Astrocyte of the spinal cord (primary cell): ENCODE data around the gene MTMR1.

Source experiments
- DNase-seq: peaks from one replicate; pipeline ENCODE4 v3.0.0; 2011; ENCODE audit warnings: low read depth, low spot score
- H3K4me3 ChIP-seq: 2 replicates; pipeline ENCODE4 v1.5.1; 2011; ENCODE audit warnings: low read depth, mild to moderate bottlenecking, low read length, moderate library complexity
- in situ Hi-C: cut with HindIII; loops from 2 replicates; pipeline ENCODE4 v1.10.0; 2017; ENCODE audit warnings: low sequenced_read_pairs
- TF ChIP-seq, protein P1 (sequence below): IDR thresholded peaks from 2 replicates; pipeline ENCODE4 v1.5.1; 2012; ENCODE audit warnings: low read depth, mild to moderate bottlenecking, low read length, inconsistent platforms

The MTMR1 gene

DNA sequence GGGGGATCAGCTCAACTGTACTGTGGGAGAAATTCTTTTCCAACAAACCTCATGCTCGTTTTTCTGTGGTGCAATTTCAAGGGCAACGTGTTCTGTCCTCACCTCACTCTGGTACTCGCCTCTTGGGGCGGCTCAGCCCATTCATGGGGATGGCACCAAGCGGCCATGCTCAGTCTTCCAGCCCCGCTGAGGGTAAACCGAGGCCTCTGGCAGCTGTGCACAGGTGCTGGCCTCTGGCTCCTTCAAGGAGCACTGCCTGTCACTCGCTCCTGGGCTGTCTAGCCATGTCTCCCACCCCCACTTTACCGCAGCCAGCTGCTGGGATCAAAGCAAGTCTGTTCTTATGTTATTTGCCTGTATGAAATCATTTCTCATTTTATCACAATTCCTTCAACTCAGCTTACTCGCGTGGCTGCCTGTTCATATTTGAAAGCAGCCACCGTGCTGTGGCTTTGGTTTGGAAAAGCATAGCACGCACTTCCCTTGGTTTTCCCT lies 70.2 kb downstream of the MTMR1 start:
- in situ Hi-C loops: loop anchor here (25.0 kb wide), 1 partner anchor 324 kb away; no protein-coding TSS in a partner anchor
- no peak for DNase-seq
- TF ChIP-seq, protein P1, sequence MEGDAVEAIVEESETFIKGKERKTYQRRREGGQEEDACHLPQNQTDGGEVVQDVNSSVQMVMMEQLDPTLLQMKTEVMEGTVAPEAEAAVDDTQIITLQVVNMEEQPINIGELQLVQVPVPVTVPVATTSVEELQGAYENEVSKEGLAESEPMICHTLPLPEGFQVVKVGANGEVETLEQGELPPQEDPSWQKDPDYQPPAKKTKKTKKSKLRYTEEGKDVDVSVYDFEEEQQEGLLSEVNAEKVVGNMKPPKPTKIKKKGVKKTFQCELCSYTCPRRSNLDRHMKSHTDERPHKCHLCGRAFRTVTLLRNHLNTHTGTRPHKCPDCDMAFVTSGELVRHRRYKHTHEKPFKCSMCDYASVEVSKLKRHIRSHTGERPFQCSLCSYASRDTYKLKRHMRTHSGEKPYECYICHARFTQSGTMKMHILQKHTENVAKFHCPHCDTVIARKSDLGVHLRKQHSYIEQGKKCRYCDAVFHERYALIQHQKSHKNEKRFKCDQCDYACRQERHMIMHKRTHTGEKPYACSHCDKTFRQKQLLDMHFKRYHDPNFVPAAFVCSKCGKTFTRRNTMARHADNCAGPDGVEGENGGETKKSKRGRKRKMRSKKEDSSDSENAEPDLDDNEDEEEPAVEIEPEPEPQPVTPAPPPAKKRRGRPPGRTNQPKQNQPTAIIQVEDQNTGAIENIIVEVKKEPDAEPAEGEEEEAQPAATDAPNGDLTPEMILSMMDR: no peak
- no peak overlapping the region for H3K4me3 ChIP-seq

DNA sequence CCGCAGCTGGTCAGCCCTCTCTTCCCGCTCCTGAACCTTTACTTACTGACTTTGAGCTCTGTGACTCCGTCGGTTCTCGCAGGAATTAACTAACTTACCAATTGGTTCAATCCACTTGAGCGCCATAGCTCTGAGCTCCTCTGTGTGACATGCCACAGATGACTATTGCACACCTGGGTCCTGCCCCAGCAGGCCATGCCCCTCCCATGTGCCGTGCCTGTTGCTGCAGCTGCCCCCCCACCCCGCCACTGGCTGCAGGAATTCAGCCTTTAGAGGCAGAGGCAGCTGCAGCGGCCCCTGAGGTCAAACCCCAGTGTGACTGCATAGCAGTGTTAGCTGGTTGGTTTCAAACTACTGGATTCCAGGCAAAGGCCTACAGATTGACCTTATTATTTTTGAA lies 70.6 kb downstream of the MTMR1 start:
- no peak for DNase-seq
- TF ChIP-seq, protein P1: no peak
- no peak overlapping the region for H3K4me3 ChIP-seq
- in situ Hi-C loops: loop anchor here (25.0 kb wide), 1 partner anchor 323 kb away; no protein-coding TSS in a partner anchor

DNA sequence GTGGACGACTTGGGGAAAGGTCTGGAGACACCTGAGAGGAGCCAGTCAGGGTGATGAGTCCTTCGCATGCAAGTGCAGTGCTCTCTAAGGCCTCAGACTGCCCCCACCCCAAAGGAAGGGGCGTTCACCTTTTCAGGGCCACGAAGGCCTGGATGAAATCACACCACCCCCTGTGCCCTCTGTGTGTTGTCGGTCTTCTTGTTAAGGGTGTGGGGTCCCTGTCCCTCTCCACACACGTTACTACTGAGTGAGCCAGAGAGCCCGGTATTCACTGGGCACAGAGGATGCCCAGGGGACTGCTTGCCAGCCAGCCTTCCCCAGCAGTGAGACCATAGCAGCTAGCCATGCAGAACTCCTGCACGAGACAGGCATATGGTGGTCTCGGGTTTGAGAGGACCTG lies 72.0 kb downstream of the MTMR1 start:
- H3K4me3 ChIP-seq: no peak overlapping the region
- in situ Hi-C loops: loop anchor here (25.0 kb wide), 1 partner anchor 322 kb away; no protein-coding TSS in a partner anchor
- TF ChIP-seq, protein P1: no peak
- DNase-seq: no peak

DNA sequence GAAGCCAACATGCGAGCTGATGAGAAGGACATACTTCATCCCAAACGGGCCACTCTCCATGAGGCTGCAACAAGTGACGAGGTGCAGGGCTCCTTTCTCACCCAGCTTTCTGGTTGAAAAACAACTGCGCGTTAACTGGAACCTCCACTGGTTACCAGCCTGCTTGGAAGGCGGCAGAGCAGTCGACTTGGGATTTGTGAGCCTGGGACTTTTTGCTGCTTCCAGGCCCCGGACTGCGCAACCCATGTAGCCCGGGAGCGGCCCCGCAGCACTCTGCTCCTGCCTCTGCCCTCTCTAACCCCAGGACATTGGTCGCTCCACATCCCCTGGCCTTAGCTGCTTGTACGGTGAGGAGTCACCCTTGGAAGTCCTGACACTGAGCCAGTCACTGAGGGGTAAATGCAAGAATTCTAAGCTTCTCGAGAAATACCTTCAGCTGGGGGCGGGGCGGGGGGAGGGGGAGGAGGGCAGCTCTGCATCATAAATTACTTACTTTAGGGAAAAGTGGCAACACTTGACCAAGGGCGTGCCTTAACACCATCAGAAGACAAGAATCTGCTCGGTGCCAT lies 72.7 kb downstream of the MTMR1 start:
- in situ Hi-C loops: loop anchor here (25.0 kb wide), 1 partner anchor 321 kb away; no protein-coding TSS in a partner anchor
- TF ChIP-seq, protein P1: no peak
- no peak overlapping the region for H3K4me3 ChIP-seq
- no peak for DNase-seq

DNA sequence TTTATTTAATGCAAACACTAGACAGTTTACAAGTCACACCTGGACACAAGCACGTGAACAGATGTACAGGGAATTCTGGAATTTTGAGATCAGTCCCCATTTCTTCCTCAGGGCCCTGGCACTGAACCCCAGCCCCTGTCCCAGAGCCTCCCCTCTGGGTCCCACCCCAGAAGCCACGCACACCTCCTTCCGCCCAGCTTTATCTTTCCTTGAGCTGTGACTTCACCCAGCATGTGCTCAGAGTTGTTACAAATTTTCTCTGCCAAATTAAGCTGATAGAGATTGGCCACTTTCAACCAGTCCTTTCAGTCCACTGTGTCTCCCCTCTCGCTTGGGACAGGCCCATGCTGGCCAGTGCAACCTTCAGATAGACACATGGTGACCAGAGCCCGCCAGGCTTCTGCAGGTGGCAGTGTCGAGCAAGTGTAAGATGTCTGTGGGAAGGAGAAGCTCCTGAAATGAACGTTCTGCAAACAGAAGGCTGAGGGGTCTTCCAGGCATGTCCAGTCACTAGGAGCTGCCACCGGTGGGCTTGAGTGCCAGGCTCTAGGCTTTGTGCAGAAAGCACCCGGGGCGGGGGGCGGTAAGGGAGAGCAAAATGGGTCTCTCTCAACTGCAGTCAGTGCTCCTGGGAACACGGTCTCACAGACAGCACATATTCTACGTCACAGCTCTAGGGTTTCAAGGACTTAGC lies 73.3 kb downstream of the MTMR1 start:
- in situ Hi-C loops: loop anchor here (25.0 kb wide), 1 partner anchor 321 kb away; no protein-coding TSS in a partner anchor
- no peak for DNase-seq
- TF ChIP-seq, protein P1: peak; percentile 15
- H3K4me3 ChIP-seq: no peak overlapping the region

DNA sequence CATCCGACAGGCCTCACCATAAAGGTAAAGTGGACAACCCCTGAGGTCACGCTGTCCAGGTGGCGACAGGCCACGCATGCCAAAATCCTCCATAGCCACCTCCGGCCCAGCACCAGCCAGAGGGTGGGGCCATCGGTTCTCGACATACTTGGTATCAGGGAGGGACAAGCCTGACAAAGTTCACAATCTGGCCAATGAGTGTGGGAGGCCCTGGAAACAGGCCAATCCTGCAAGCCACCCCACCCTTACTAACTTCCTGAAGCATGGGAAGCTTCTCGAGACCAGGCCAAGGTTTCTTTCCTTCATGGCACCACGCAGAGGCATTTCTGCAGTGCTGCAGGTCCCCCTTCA lies 73.8 kb downstream of the MTMR1 start:
- TF ChIP-seq, protein P1: no peak
- no peak for DNase-seq
- H3K4me3 ChIP-seq: no peak overlapping the region
- in situ Hi-C loops: loop anchor here (25.0 kb wide), 1 partner anchor 320 kb away; no protein-coding TSS in a partner anchor
